Panc1 (cell line): ENCODE results near the gene ZNF692.

Experiments used
- CTCF ChIP-seq: fragments of 450-650 bp; IDR thresholded peaks from 2 replicates; pipeline ENCODE4 v1.5.1; 2017; ENCODE audit warnings: mild to moderate bottlenecking
- SIN3A ChIP-seq: IDR thresholded peaks from 2 replicates; pipeline ENCODE4 v1.6.1; 2012; ENCODE audit warnings: low read depth, mild to moderate bottlenecking, low read length, moderate library complexity, borderline replicate concordance; ENCODE audit not compliant: insufficient read depth

DNA sequence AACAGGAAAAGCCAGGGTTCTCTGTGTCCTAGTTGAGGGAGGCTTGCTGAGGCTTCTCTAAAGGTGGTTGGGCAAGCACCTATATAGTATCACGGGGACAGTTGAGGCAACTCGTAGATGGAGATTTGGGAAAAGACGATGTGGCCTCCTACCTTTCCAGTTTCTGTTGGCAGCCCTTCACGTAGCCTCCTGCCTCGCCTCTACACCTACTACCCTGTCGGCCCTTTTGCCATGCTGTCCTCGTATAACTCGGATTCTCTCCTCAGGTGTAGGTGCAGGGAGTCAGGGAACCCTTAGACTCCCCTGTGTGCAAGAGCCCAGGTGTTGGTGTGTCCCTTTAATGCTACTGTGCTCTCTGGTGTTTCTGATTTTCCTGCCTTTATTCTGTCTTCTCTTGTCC is 10.3 kb downstream of the ZNF692 start:
- no peak for TF ChIP-seq SIN3A
- no peak for TF ChIP-seq CTCF
